Measurements from ENCODE around the gene PPP2R5A.
"Not testable (repeated sequence)": the region's sequence is repeated elsewhere in the genome, so short reads cannot be mapped to it uniquely, and the experiment has no call there.

PPP2R5A gene

GRCh38 chr1:212270564-212270963 lies 14.6 kb upstream of the PPP2R5A start:
- DNase-seq (ENCODE audit: low read depth) = no peak
- Histone ChIP-seq H3K36me3 (ENCODE audit: control insufficient read depth, insufficient read depth, low read length, severe bottlenecking) (no peaks in the 10 kb centered on the region), H3K9me3 (ENCODE audit: control insufficient read depth, low read length) (no peaks in the 10 kb centered on the region), H3K4me3 (ENCODE audit: low read length) (no peak overlapping the region), H3K4me1 (ENCODE audit: control insufficient read depth, insufficient read depth, low read length) (no peaks in the 10 kb centered on the region), H3K27me3 (replicated peaks; ENCODE audit: control insufficient read depth, insufficient read depth, low read length) (no peaks in the 10 kb centered on the region), H3K9ac (ENCODE audit: low read length) (no peak overlapping the region)

- Histone ChIP-seq H3K4me3 (ENCODE audit: low read length) (no peak overlapping the region), H3K9ac (ENCODE audit: low read length) (no peak overlapping the region), H3K9me3 (ENCODE audit: control insufficient read depth, low read length) (no peaks in the 10 kb centered on the region), H3K4me1 (ENCODE audit: control insufficient read depth, insufficient read depth, low read length) (no peaks in the 10 kb centered on the region), H3K27me3 (replicated peaks; ENCODE audit: control insufficient read depth, insufficient read depth, low read length) (no peaks in the 10 kb centered on the region), H3K36me3 (ENCODE audit: control insufficient read depth, insufficient read depth, low read length, severe bottlenecking) (no peaks in the 10 kb centered on the region)
- no peak for DNase-seq (ENCODE audit: low read depth)
Observed at GRCh38 chr1:212271234-212271633, 14.0 kb upstream of the PPP2R5A start.

- no peak overlapping the region for H3K4me3 ChIP-seq (ENCODE audit: low read length)
- no peaks in the 10 kb centered on the region for H3K9me3 ChIP-seq (ENCODE audit: control insufficient read depth, low read length)
- H3K4me1 ChIP-seq (ENCODE audit: control insufficient read depth, insufficient read depth, low read length) = no peaks in the 10 kb centered on the region
- no peaks in the 10 kb centered on the region for H3K27me3 ChIP-seq (replicated peaks; ENCODE audit: control insufficient read depth, insufficient read depth, low read length)
- H3K9ac ChIP-seq (ENCODE audit: low read length) = no peak overlapping the region
- H3K36me3 ChIP-seq (ENCODE audit: control insufficient read depth, insufficient read depth, low read length, severe bottlenecking) = no peaks in the 10 kb centered on the region
- DNase-seq (ENCODE audit: low read depth) = no peak
Observed at GRCh38 chr1:212271823-212272485, 13.3 kb upstream of the PPP2R5A start.

GRCh38 chr1:212281590-212281989 lies 3.6 kb upstream of the PPP2R5A start:
- Histone ChIP-seq H3K27me3 (replicated peaks; ENCODE audit: control insufficient read depth, insufficient read depth, low read length) (no peaks in the 10 kb centered on the region), H3K36me3 (ENCODE audit: control insufficient read depth, insufficient read depth, low read length, severe bottlenecking) (no peaks in the 10 kb centered on the region), H3K4me3 (ENCODE audit: low read length) (no peak overlapping the region), H3K9me3 (ENCODE audit: control insufficient read depth, low read length) (no peaks in the 10 kb centered on the region), H3K4me1 (ENCODE audit: control insufficient read depth, insufficient read depth, low read length) (peaks cover 2% of the 10 kb centered on the region), H3K9ac (ENCODE audit: low read length) (no peak overlapping the region)
- peak; percentile 79 for DNase-seq (ENCODE audit: low read depth)

- Histone ChIP-seq H3K9me3 (ENCODE audit: control insufficient read depth, low read length) (no peaks in the 10 kb centered on the region), H3K4me3 (ENCODE audit: low read length) (peak overlapping the region; percentile 93), H3K36me3 (ENCODE audit: control insufficient read depth, insufficient read depth, low read length, severe bottlenecking) (no peaks in the 10 kb centered on the region), H3K9ac (ENCODE audit: low read length) (no peak overlapping the region), H3K27me3 (replicated peaks; ENCODE audit: control insufficient read depth, insufficient read depth, low read length) (no peaks in the 10 kb centered on the region), H3K4me1 (ENCODE audit: control insufficient read depth, insufficient read depth, low read length) (peaks cover 19% of the 10 kb centered on the region)
- no peak for DNase-seq (ENCODE audit: low read depth)
Observed at GRCh38 chr1:212283741-212284140, 1.5 kb upstream of the PPP2R5A start.

- no peak for DNase-seq (ENCODE audit: low read depth)
- peak overlapping the region; percentile 93 for H3K4me3 ChIP-seq (ENCODE audit: low read length)
- H3K9ac ChIP-seq (ENCODE audit: low read length) = peak overlapping the region; percentile 83
- no peaks in the 10 kb centered on the region for H3K27me3 ChIP-seq (replicated peaks; ENCODE audit: control insufficient read depth, insufficient read depth, low read length)
- peaks cover 24% of the 10 kb centered on the region for H3K4me1 ChIP-seq (ENCODE audit: control insufficient read depth, insufficient read depth, low read length)
- no peaks in the 10 kb centered on the region for H3K9me3 ChIP-seq (ENCODE audit: control insufficient read depth, low read length)
- H3K36me3 ChIP-seq (ENCODE audit: control insufficient read depth, insufficient read depth, low read length, severe bottlenecking) = no peaks in the 10 kb centered on the region
Observed at GRCh38 chr1:212284332-212284743, 872 bp upstream of the PPP2R5A start.

GRCh38 chr1:212285685-212286555 lies 710 bp downstream of the PPP2R5A start:
- no peaks in the 10 kb centered on the region for H3K9me3 ChIP-seq (ENCODE audit: control insufficient read depth, low read length)
- peak; percentile 80 for DNase-seq (ENCODE audit: low read depth)
- peaks cover 38% of the 10 kb centered on the region for H3K4me1 ChIP-seq (ENCODE audit: control insufficient read depth, insufficient read depth, low read length)
- H3K9ac ChIP-seq (ENCODE audit: low read length) = peak overlapping the region; percentile 97
- H3K27me3 ChIP-seq (replicated peaks; ENCODE audit: control insufficient read depth, insufficient read depth, low read length) = no peaks in the 10 kb centered on the region
- H3K36me3 ChIP-seq (ENCODE audit: control insufficient read depth, insufficient read depth, low read length, severe bottlenecking) = no peaks in the 10 kb centered on the region
- peak overlapping the region; percentile 100 for H3K4me3 ChIP-seq (ENCODE audit: low read length)

- H3K4me3 ChIP-seq (ENCODE audit: low read length) = peak overlapping the region; percentile 100
- no peaks in the 10 kb centered on the region for H3K9me3 ChIP-seq (ENCODE audit: control insufficient read depth, low read length)
- DNase-seq (ENCODE audit: low read depth) = peak; percentile 56
- H3K9ac ChIP-seq (ENCODE audit: low read length) = peak overlapping the region; percentile 97
- no peaks in the 10 kb centered on the region for H3K36me3 ChIP-seq (ENCODE audit: control insufficient read depth, insufficient read depth, low read length, severe bottlenecking)
- H3K4me1 ChIP-seq (ENCODE audit: control insufficient read depth, insufficient read depth, low read length) = peaks cover 40% of the 10 kb centered on the region
- H3K27me3 ChIP-seq (replicated peaks; ENCODE audit: control insufficient read depth, insufficient read depth, low read length) = no peaks in the 10 kb centered on the region
Observed at GRCh38 chr1:212286556-212287131, 1.4 kb downstream of the PPP2R5A start.

GRCh38 chr1:212287261-212287895 lies 2.2 kb downstream of the PPP2R5A start:
- Histone ChIP-seq H3K36me3 (ENCODE audit: control insufficient read depth, insufficient read depth, low read length, severe bottlenecking) (no peaks in the 10 kb centered on the region), H3K9ac (ENCODE audit: low read length) (peak overlapping the region; percentile 97), H3K27me3 (replicated peaks; ENCODE audit: control insufficient read depth, insufficient read depth, low read length) (no peaks in the 10 kb centered on the region), H3K4me3 (ENCODE audit: low read length) (peak overlapping the region; percentile 100), H3K9me3 (ENCODE audit: control insufficient read depth, low read length) (no peaks in the 10 kb centered on the region), H3K4me1 (ENCODE audit: control insufficient read depth, insufficient read depth, low read length) (peaks cover 43% of the 10 kb centered on the region)
- peak; percentile 19 for DNase-seq (ENCODE audit: low read depth)

GRCh38 chr1:212287995-212288394 lies 2.8 kb downstream of the PPP2R5A start:
- H3K9ac ChIP-seq (ENCODE audit: low read length) = peak overlapping the region; percentile 97
- H3K27me3 ChIP-seq (replicated peaks; ENCODE audit: control insufficient read depth, insufficient read depth, low read length); H3K36me3 ChIP-seq (ENCODE audit: control insufficient read depth, insufficient read depth, low read length, severe bottlenecking); DNase-seq (ENCODE audit: low read depth); H3K9me3 ChIP-seq (ENCODE audit: control insufficient read depth, low read length): not testable (repeated sequence)
- peak overlapping the region; percentile 100 for H3K4me3 ChIP-seq (ENCODE audit: low read length)
- H3K4me1 ChIP-seq (ENCODE audit: control insufficient read depth, insufficient read depth, low read length) = peaks cover 48% of the 10 kb centered on the region

GRCh38 chr1:212288615-212289014 lies 3.4 kb downstream of the PPP2R5A start:
- no peaks in the 10 kb centered on the region for H3K36me3 ChIP-seq (ENCODE audit: control insufficient read depth, insufficient read depth, low read length, severe bottlenecking)
- peak overlapping the region; percentile 63 for H3K9ac ChIP-seq (ENCODE audit: low read length)
- peak; percentile 59 for DNase-seq (ENCODE audit: low read depth)
- no peaks in the 10 kb centered on the region for H3K27me3 ChIP-seq (replicated peaks; ENCODE audit: control insufficient read depth, insufficient read depth, low read length)
- peak overlapping the region; percentile 100 for H3K4me3 ChIP-seq (ENCODE audit: low read length)
- H3K9me3 ChIP-seq (ENCODE audit: control insufficient read depth, low read length) = no peaks in the 10 kb centered on the region
- peaks cover 54% of the 10 kb centered on the region for H3K4me1 ChIP-seq (ENCODE audit: control insufficient read depth, insufficient read depth, low read length)

All from adipocyte (in vitro differentiated cells).